Measurements from ENCODE around the gene USP3.

DNA sequence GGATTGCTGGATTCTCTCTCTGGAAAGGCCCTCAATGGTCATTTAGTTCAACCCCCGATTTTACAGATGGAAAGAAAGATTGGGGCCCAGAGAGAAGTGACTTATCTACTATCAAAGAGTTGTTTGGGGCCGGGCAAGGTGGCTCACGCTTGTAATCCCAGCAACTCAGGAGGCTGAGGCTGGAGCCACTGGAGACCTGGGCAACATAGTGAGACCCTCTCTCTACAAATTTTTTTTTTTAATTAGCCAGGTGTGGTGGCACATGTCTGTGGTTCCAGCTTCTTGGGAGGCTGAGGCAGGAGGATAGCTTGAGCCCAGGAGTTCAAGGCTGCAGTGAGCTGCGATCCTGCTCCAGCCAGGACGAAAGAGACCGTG lies 5.2 kb upstream of the USP3 start:
- TF ChIP-seq, protein P1, sequence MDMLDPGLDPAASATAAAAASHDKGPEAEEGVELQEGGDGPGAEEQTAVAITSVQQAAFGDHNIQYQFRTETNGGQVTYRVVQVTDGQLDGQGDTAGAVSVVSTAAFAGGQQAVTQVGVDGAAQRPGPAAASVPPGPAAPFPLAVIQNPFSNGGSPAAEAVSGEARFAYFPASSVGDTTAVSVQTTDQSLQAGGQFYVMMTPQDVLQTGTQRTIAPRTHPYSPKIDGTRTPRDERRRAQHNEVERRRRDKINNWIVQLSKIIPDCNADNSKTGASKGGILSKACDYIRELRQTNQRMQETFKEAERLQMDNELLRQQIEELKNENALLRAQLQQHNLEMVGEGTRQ (IDR thresholded peaks at IDR 0.05; ENCODE audit: low read depth, low read length): no peak
- TF ChIP-seq, protein P1 (CRISPR knock-in tag; IDR thresholded peaks at IDR 0.05; ENCODE audit: borderline replicate concordance): no peak
- TF ChIP-seq GABPA (IDR thresholded peaks at IDR 0.05; ENCODE audit: low read depth, low read length): no peak
- no peak for TF ChIP-seq GABPA (CRISPR knock-in tag; IDR thresholded peaks at IDR 0.05; ENCODE audit: low read depth)

Measured in HepG2 (cell line).